COLO829 (cell line): ENCODE measurements around the gene FAM114A1.

Source experiments
- DNase-seq: peaks from one replicate; pipeline ENCODE4 v3.0.0; 2012; ENCODE audit warnings: low spot score

The FAM114A1 gene

DNA sequence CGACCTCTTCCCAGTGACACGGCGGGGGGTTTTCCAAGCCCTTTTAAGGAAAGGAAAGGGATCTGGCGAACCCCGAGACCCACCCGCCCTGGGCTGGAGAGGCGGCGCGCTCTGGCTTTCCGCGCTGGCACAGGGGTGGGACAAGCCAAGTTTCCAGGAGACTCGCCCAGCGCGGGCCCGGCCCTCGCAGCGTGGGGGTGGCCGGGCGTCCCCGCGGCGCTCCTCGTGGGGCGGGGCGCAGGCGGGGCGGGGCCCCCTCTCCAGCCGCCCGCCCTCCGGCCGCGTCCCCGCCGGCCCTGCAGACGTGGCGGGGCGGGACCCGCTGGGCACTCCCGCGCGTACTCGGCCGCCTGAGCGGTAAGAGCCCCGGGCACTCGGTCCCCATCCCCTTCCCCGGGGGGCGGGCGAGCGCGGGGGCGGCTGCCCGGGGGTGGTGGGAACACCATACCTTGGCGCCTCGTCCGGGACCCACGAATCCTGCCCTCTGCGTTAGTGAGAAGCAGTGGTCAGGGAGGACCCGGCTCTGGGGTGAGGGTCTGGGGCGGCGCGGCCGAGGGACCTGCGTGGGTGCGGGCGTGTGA lies at the start of gene FAM114A1:
TSS of gene FAM114A1 (plus strand) at position 329 of the 581 bp plus-strand sequence. CDS start 10,273 bp downstream, outside the sequence.
- peak; percentile 55 for DNase-seq

- DNase-seq, result peak; percentile 49
These were observed 49.1 kb upstream of the FAM114A1 start for GRCh38 chr4:38818441-38818976.

- DNase-seq, result no peak
These were observed 48.0 kb upstream of the FAM114A1 start for GRCh38 chr4:38819569-38819968.

DNA sequence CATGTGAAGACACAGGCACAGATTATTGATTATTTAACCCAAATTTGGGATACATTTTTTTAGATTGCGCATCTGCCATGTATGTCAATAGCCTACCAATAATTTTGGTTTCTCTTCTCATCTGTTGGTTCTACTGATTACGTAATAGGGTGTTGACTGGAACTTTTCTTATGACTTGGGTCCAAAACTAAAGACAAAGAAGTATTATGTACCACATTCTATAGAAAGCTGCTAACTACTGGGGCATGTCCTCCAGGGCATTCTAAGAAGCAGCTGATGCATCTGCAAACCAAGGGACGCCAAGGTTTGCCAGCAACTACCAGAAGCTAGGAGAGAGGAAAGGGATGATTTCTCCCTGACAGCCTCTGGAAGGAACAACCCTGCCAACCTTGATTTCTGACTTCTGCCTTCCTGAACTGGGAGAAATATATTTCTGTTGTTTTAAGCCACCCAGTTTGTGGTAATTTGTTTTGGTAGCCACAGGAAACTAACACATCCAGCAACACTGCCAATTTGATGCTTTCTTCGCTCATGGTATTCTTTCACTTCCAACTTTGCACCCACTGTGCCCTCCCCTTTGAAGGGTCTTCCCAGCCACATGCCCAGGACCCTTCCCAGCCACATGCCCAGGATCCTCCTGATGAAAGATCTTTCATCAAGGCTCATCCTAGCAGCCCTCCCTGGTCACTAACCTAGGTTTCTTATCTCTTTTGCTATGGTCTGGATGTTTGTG lies 47.1 kb upstream of the FAM114A1 start:
- peak; percentile 59 for DNase-seq

- DNase-seq, result no peak
These were observed 45.9 kb upstream of the FAM114A1 start for GRCh38 chr4:38821739-38822138.

- DNase-seq, result no peak
These were observed 44.8 kb upstream of the FAM114A1 start for GRCh38 chr4:38822748-38823303.

- no peak for DNase-seq
These were observed 43.8 kb upstream of the FAM114A1 start for GRCh38 chr4:38823766-38824165.

DNA sequence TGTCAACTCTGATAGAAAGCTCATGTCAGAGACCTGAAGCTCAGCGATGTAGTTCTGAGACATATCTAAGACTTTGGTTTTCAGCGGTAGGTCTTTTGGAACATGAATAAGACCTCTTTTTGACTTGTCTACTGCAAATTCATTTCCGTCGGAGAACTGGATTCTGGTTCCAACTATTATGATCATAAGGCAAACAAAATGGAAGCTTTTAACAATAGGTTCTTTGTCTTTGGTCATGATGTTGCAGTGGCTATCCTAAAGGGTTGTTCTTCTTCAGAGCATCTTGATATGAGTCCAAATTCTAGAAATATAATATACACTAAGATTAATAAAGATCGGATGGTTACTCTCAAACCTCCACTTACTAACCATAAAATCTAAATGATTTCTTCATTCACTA lies 38.4 kb upstream of the FAM114A1 start:
- DNase-seq, result peak; percentile 71

- no peak for DNase-seq
These were observed 36.0 kb upstream of the FAM114A1 start for GRCh38 chr4:38831653-38832052.

DNA sequence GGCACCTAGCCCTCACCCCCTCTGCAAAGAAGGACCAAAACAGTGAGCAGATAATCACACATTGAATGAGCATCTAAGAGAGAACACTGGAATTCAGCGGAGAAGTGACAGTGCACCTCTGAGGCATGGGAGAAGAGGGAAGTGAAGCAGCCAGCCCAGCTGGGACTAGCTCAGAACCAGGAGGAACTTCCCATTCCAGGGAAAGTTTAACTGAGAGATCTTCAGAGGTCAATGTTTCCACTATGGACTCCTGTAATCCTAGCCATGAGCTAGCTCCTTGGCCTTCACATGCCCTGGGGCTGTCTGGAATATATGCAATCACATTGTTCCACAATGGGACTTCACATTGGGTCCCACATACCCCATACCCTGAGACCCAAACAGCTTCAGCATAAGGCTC lies 35.4 kb upstream of the FAM114A1 start:
- DNase-seq, result no peak

GRCh38 chr4:38832624-38833528 lies 34.7 kb upstream of the FAM114A1 start:
- DNase-seq, result no peak

GRCh38 chr4:38834570-38834969 lies 33.0 kb upstream of the FAM114A1 start:
- no peak for DNase-seq

GRCh38 chr4:38837334-38837733 lies 30.3 kb upstream of the FAM114A1 start:
- no peak for DNase-seq

- DNase-seq, result no peak
These were observed 29.8 kb upstream of the FAM114A1 start for GRCh38 chr4:38837849-38838248.

DNA sequence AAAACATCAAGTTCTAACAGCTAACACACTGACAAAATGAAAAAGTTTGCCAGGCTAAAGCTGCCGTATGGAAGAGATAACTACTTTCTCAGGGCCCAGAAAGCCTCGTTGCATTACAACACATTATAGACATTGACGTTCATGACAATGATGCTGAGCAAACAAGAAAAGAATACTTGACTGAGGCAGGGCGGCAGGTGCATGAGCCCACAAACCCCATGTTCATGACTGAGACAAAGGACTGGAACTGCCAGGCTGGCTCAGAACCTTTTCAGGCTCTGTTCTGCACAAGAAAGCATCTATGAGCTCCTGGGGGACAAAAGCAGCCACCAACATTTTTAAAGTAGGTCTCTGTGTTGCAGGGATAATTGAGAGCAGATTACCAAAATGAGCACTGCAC lies 24.6 kb upstream of the FAM114A1 start:
- DNase-seq, result no peak

DNA sequence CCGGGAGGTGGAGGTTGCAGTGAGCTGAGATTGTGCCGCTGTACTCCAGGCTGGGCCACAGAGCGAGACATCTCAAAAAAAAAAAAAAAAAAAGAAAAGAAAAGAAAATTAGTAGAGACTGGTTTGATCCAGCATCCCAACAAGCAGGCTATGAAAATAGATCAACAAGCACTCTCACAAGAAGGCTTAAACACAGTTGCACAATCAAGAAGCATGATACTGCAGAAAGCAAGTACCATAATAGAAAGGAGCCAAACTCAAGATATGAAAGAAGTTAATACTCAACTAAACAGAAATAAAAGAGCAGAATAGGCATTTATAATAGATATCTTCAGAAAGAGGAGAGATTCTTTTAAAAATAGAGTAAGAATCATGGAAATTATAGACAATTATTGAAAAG lies 21.6 kb upstream of the FAM114A1 start:
- no peak for DNase-seq

- no peak for DNase-seq
These were observed 12.1 kb upstream of the FAM114A1 start for GRCh38 chr4:38855466-38855865.

- DNase-seq, result no peak
These were observed 11.6 kb upstream of the FAM114A1 start for GRCh38 chr4:38856046-38856445.

GRCh38 chr4:38856524-38857337 lies 10.9 kb upstream of the FAM114A1 start, which contains the start of gene TLR6:
Gene TLR6, minus strand, starts transcription at chr4:38856817. Its CDS starts 27,344 bp downstream, at chr4:38829473.
- no peak for DNase-seq

DNA sequence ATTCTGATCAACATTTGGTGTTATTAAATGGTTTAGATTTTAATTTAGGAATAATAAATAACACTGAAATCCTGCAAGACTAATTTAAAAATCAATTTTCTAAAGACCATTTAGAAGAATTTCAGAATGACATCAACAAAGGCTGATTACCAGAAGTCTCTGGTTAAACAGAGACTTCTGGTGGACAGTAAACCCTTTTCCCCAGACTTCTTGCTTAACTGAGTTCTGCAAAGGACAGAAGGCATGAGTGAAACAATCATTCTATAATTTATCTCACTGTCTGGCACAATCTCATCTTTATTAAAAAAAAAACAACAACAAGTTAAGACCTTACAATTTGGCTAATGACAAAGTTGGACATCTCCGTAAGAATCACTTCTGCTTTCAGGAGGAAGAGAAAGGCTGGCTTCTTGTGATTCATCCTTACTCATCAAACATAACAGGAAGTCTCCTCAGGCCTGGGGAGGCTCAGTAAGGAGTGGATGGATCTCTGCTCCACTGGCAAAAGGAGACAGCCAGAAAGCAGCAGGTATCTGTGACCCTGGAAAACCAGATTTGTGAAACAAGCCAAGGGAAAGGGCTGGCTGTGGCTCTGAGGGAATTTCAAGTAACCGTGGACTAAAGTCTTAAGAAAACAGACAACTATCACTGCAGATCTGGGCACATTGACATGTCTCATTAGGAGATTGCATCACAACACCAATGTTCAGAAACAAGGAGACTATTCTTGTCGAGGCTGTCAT lies 10.1 kb upstream of the FAM114A1 start:
- DNase-seq, result peak; percentile 52

- DNase-seq, result no peak
These were observed 9.5 kb upstream of the FAM114A1 start for GRCh38 chr4:38858097-38858420.
